ENCODE results near the gene EME2. TPM values are rescaled to one million over a fixed set of nuclear protein-coding genes. Genes with fewer than 3 reads are reported as not detected.

Gene EME2
- total RNA-seq, 1 donor from 2014 or later: 6.8 TPM

DNA sequence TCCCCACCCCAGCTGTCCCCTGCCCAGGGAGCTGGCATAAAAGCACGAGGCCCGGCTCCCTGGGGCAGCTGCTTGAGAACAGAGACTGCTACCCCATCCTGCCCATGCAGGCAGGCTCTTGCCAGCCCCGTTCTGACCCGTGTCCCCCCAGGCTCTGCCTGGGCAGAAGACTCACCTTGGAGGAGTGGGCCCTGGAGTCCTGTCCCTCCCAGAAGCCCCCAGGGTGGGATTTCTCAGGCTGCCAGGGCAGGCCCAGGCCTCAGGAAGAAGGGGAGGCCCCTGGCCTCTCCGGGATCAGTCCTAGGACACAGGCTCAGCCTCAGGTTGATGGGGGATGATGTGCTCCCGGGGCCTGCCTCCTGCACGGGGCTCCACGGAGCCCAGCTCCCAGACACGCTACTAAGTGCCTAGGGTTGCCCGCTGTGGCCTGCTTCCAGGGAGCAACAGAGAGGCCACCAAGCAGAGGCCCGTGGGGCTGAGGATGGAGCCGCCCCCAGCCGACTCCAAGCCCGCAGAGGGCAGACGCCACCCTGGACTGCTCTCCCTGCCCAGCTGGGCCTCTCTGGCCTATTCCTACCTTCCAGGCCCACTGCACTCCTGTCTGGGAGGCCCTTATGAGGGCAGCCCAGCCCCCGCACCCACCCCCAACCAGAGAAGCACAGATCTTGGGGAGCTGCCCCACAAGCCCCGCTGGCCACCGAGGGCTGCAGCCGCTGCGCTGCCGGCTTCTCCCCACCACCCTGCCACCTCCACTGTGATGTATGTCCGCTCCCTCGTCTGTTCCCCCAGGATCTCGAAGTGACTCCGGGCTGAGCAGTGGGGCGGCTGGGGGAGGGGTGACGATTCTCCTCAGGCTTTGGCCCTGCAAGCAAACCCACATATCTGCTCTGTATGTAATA is 3.0 kb upstream of the EME2 start:
- H3K27me3 ChIP-seq (ENCODE audit: control insufficient read depth, insufficient read depth, low read length): no peaks in the 10 kb centered on the region
- no peak for DNase-seq (ENCODE audit: low read depth)
- H3K4me3 ChIP-seq (ENCODE audit: low read depth, low read length): no peak overlapping the region
- TF ChIP-seq, protein P1, sequence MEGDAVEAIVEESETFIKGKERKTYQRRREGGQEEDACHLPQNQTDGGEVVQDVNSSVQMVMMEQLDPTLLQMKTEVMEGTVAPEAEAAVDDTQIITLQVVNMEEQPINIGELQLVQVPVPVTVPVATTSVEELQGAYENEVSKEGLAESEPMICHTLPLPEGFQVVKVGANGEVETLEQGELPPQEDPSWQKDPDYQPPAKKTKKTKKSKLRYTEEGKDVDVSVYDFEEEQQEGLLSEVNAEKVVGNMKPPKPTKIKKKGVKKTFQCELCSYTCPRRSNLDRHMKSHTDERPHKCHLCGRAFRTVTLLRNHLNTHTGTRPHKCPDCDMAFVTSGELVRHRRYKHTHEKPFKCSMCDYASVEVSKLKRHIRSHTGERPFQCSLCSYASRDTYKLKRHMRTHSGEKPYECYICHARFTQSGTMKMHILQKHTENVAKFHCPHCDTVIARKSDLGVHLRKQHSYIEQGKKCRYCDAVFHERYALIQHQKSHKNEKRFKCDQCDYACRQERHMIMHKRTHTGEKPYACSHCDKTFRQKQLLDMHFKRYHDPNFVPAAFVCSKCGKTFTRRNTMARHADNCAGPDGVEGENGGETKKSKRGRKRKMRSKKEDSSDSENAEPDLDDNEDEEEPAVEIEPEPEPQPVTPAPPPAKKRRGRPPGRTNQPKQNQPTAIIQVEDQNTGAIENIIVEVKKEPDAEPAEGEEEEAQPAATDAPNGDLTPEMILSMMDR (IDR thresholded peaks at IDR 0.05; ENCODE audit: insufficient read depth, low read length, poor library complexity, severe bottlenecking): no peak
- peaks cover 2% of the 10 kb centered on the region for H3K36me3 ChIP-seq (ENCODE audit: control insufficient read depth, insufficient read depth, low read length)

DNA sequence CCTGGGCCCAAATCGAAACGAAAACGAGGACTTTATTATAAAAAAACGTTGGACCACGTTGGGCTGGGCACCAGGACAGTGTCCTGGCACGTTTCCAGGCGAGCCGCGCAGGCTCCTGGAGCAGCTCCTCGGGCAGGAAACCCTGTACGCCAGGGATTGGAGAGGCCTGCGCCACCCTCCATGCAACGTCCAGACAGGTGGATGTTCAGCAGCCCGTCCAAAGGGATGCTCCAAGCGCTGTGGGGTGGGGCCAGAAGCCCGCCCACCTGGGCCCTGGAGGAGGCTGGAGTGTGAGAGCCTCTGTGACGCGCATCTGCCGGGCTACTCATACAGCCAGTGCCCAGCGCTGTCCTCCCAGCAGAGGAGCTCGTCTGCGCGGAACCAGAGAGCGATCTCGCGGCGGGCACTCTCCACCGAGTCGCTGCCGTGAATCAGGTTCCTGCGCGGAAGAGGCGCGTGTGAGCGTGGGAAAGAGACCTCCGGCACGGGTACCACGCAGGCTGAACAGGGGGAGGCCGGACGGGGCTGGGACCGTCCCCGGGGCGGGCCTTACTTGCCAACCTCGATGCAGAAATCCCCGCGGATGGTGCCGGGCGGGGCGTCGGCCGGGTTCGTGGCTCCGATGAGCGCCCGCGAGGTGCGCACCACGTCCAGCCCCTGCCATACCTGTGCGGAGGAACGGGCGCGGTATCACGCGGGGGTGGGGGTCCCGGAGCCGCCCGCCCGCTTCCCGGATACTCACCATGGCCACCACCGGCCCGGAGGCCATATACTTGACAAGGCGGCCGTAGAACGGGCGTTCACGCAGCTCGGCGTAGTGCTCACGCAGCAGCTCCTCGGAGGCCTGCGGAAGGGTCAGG is 2.1 kb upstream of the EME2 start:
- DNase-seq (ENCODE audit: low read depth): no peak
- H3K36me3 ChIP-seq (ENCODE audit: control insufficient read depth, insufficient read depth, low read length): peaks cover 2% of the 10 kb centered on the region

DNA sequence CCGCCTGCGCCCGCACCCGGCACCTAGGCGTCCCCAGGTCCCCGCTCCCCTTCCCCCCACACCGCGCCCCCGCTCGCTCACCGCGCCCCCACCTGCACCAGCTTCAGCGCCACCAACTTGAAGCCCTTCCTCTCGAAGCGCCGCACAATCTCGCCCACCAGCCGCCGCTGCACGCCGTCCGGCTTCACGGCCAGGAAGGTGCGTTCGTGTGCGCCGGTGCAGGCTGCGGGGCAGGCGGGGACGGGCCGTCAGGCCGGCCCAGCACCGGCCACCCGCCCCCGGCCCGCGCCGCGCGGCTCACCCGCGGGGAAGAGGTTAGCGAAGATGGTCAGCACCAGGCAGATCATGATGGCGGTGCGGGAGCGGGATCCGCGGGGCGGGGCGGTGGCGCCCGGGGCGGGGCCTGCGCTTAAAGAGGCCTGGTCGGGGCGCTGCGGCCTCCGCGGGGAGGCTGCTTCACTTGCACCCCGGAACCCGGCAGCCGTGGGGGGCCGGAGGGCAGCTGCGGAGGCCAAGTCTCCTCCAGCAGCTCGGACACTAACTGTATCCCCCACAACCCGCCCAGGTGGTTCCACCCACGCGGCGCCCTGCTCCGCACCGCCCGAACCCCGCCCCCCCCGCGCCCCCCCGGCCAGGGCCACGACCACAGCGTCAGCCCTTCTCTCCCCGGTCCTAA is 1.3 kb upstream of the EME2 start, which contains the start of gene NME3:
NME3 (minus strand) TSS at position 356 of the 676 bp plus-strand sequence; CDS start at position 347, 9 bp downstream.
- H3K27me3 ChIP-seq (ENCODE audit: control insufficient read depth, insufficient read depth, low read length): no peaks in the 10 kb centered on the region
- H3K36me3 ChIP-seq (ENCODE audit: control insufficient read depth, insufficient read depth, low read length): peaks cover 2% of the 10 kb centered on the region
- DNase-seq (ENCODE audit: low read depth): no peak

More for the DNA sequence above, 2.1 kb upstream of the EME2 start:
- peak overlapping the region; percentile 92 for H3K4me3 ChIP-seq (ENCODE audit: low read depth, low read length)
- TF ChIP-seq, protein P1 (IDR thresholded peaks at IDR 0.05; ENCODE audit: insufficient read depth, low read length, poor library complexity, severe bottlenecking): no peak
- no peaks in the 10 kb centered on the region for H3K27me3 ChIP-seq (ENCODE audit: control insufficient read depth, insufficient read depth, low read length)

DNA sequence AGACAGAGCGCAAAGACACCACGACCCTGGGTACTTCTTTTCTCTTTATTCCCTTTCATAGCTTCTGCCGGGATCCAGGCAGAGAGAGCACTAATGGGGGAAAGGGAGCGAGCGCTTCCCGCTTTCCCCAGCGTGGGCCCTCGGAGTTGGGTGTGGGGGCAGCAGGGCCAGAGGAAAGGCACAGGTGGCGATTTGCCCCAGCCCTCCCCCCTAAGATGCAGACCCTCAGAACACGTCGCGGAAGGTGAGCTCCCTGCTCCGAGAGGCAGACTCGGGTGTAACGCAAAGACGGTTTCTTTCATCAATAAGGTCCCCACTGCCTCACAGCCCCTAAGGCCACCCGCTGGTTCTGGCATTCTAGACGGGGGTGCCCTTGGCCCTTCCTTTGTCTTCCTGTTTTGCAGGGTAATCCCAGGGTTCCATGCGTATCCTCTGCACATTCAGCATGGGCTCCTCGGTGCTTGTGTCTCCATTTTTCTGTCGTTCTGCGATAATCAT is 697 bp upstream of the EME2 start:
- H3K27me3 ChIP-seq (ENCODE audit: control insufficient read depth, insufficient read depth, low read length): no peaks in the 10 kb centered on the region
- peaks cover 2% of the 10 kb centered on the region for H3K36me3 ChIP-seq (ENCODE audit: control insufficient read depth, insufficient read depth, low read length)
- TF ChIP-seq, protein P1 (IDR thresholded peaks at IDR 0.05; ENCODE audit: insufficient read depth, low read length, poor library complexity, severe bottlenecking): no peak
- peak overlapping the region; percentile 92 for H3K4me3 ChIP-seq (ENCODE audit: low read depth, low read length)
- DNase-seq (ENCODE audit: low read depth): no peak

More for the DNA sequence above, 1.3 kb upstream of the EME2 start, which contains the start of gene NME3:
- TF ChIP-seq, protein P1 (IDR thresholded peaks at IDR 0.05; ENCODE audit: insufficient read depth, low read length, poor library complexity, severe bottlenecking): no peak
- peak within 1 kb of the TSS; percentile 92 for H3K4me3 ChIP-seq (ENCODE audit: low read depth, low read length)

DNA sequence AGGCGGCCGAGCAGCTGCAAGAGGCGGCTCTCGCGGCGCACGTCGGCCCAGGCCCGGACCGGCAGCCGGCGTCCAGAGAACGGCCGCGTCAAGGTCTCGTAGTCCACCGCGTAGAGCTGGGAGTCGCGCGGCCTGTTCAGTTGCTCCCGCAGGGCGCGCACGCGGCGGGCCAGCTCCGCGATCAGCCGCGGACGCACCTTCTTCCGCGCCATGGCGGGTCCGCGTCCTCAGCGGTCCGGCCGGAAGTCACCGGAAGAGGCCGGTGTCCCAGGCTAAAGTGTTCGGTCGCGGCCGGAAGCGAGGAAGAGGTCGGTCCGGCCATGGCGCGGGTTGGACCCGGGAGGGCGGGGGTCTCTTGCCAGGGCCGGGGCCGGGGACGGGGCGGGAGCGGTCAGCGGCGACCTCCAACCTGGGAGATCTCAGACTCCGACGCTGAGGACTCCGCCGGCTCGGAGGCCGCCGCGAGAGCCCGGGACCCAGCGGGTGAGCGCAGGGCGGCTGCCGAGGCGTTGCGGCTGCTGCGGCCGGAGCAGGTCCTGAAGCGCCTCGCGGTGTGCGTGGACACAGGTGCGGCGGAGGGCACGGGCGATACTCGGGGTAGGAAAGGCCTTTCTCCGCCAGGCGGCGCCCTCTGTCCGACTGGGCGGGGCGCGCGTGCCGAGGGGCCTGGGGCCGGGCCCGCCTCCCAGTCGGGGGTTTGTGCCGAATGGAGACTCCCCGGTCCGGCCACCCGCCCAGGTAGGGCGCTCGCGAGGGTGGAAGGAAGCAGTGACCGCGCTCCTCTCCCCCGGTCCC is 495 bp downstream of the EME2 start, which contains the start of gene MRPS34:
MRPS34 (minus strand) TSS at position 227 of the 795 bp plus-strand sequence; CDS start at position 212, 15 bp downstream.
- Histone ChIP-seq H3K27me3 (ENCODE audit: control insufficient read depth, insufficient read depth, low read length) (no peaks in the 10 kb centered on the region), H3K36me3 (ENCODE audit: control insufficient read depth, insufficient read depth, low read length) (no peaks in the 10 kb centered on the region), H3K4me3 (ENCODE audit: low read depth, low read length) (peak within 1 kb of the TSS; percentile 92)
- TF ChIP-seq, protein P1 (IDR thresholded peaks at IDR 0.05; ENCODE audit: insufficient read depth, low read length, poor library complexity, severe bottlenecking): peak; percentile 48
- DNase-seq (ENCODE audit: low read depth): no peak

All from kidney epithelial cell (primary cell).